Mesodermal cell (in vitro differentiated cells): Measurements from ENCODE around the gene MTG2.

Experiments used
- H3K27ac ChIP-seq: 2 replicates; pipeline ENCODE4 v1.7.0; 2013; ENCODE audit warnings: mild to moderate bottlenecking, low read depth, low read length, moderate library complexity; ENCODE audit not compliant: severe bottlenecking
- H3K36me3 ChIP-seq: 2 replicates; pipeline ENCODE4 v1.7.1; 2013; ENCODE audit warnings: mild to moderate bottlenecking, low read length, moderate library complexity; ENCODE audit not compliant: control insufficient read depth, insufficient read depth
- H3K4me1 ChIP-seq: one replicate; pipeline ENCODE4 v1.7.1; 2013; ENCODE audit warnings: mild to moderate bottlenecking, low read length; ENCODE audit not compliant: insufficient read depth, control insufficient read depth, poor library complexity, severe bottlenecking
- H3K4me3 ChIP-seq: 2 replicates; pipeline ENCODE4 v1.7.0; 2013; ENCODE audit warnings: low read length, control low read depth, mild to moderate bottlenecking; ENCODE audit not compliant: insufficient read depth, poor library complexity, severe bottlenecking; ENCODE audit errors: extremely low read depth
- H3K9me3 ChIP-seq: 2 replicates; pipeline ENCODE4 v1.7.1; 2013; ENCODE audit warnings: mild to moderate bottlenecking, low read length, moderate library complexity; ENCODE audit not compliant: control insufficient read depth
- WGBS, 2 experiments: methylation state at CpG; one replicate each; pipeline ENCODE4 v1.1.5; 2013; ENCODE audit warnings: missing lambda C conversion rate in 2 of 2; ENCODE audit not compliant: insufficient coverage in 2 of 2; 5-methylcytosine and 5-hydroxymethylcytosine counted together

The MTG2 gene

GRCh38 chr20:62186887-62187866, 4.3 kb downstream of the MTG2 start:
- no peak overlapping the region for H3K27ac ChIP-seq
- H3K36me3 ChIP-seq, result peaks cover 9% of the 10 kb centered on the region
- H3K4me3 ChIP-seq, result no peak overlapping the region
- H3K4me1 ChIP-seq, result peaks cover 15% of the 10 kb centered on the region
- 94 to 95% methylated on average over 7 to 10 of the region's 13 CpGs for WGBS, 2 experiments
- H3K9me3 ChIP-seq, result no peaks in the 10 kb centered on the region

- Histone ChIP-seq H3K4me1 (peaks cover 10% of the 10 kb centered on the region), H3K27ac (no peak overlapping the region), H3K4me3 (no peak overlapping the region), H3K9me3 (no peaks in the 10 kb centered on the region), H3K36me3 (peaks cover 30% of the 10 kb centered on the region)
- 89 to 96% methylated on average over 20 to 24 of the region's 25 CpGs for WGBS, 2 experiments
These were observed 8.0 kb downstream of the MTG2 start for GRCh38 chr20:62190639-62191411.

GRCh38 chr20:62191781-62192559, 9.1 kb downstream of the MTG2 start:
- Histone ChIP-seq H3K36me3 (peaks cover 37% of the 10 kb centered on the region), H3K27ac (no peak overlapping the region), H3K4me1 (peaks cover 10% of the 10 kb centered on the region), H3K4me3 (no peak overlapping the region), H3K9me3 (no peaks in the 10 kb centered on the region)
- 88 to 95% methylated on average over 12 to 13 of the region's 14 CpGs for WGBS, 2 experiments

GRCh38 chr20:62192635-62193034, 9.8 kb downstream of the MTG2 start:
- Histone ChIP-seq H3K36me3 (peaks cover 42% of the 10 kb centered on the region), H3K4me3 (no peak overlapping the region), H3K9me3 (no peaks in the 10 kb centered on the region), H3K27ac (no peak overlapping the region), H3K4me1 (peaks cover 3% of the 10 kb centered on the region)
- 89 to 95% methylated on average over 9 of the region's 10 CpGs for WGBS, 2 experiments

GRCh38 chr20:62193079-62194025, 10.5 kb downstream of the MTG2 start:
- Histone ChIP-seq H3K36me3 (peaks cover 49% of the 10 kb centered on the region), H3K4me1 (no peaks in the 10 kb centered on the region), H3K9me3 (no peaks in the 10 kb centered on the region), H3K4me3 (no peak overlapping the region), H3K27ac (no peak overlapping the region)
- WGBS, 2 experiments, result 93 to 94% methylated on average over 18 to 23 of the region's 29 CpGs

- Histone ChIP-seq H3K36me3 (peaks cover 56% of the 10 kb centered on the region), H3K4me1 (no peaks in the 10 kb centered on the region), H3K4me3 (no peak overlapping the region), H3K27ac (no peak overlapping the region), H3K9me3 (no peaks in the 10 kb centered on the region)
- 71 to 77% methylated on average over 1 to 5 of the region's 8 CpGs for WGBS, 2 experiments
These were observed 12.2 kb downstream of the MTG2 start for GRCh38 chr20:62195075-62195405.

- no peak overlapping the region for H3K4me3 ChIP-seq
- H3K27ac ChIP-seq, result no peak overlapping the region
- no peaks in the 10 kb centered on the region for H3K4me1 ChIP-seq
- H3K36me3 ChIP-seq, result peaks cover 63% of the 10 kb centered on the region
- 96 to 98% methylated on average over 10 of the region's 10 CpGs for WGBS, 2 experiments
- H3K9me3 ChIP-seq, result no peaks in the 10 kb centered on the region
These were observed 12.9 kb downstream of the MTG2 start for GRCh38 chr20:62195736-62196135.

- WGBS, 2 experiments, result 97 to 100% methylated on average over 4 to 8 of the region's 10 CpGs
- peaks cover 69% of the 10 kb centered on the region for H3K36me3 ChIP-seq
These were observed 13.5 kb downstream of the MTG2 start for GRCh38 chr20:62196286-62196685.

GRCh38 chr20:62197311-62197710, 14.5 kb downstream of the MTG2 start:
- H3K36me3 ChIP-seq, result peaks cover 78% of the 10 kb centered on the region
- WGBS, 2 experiments, result 89 to 100% methylated on average over 1 to 7 of the region's 9 CpGs

More at GRCh38 chr20:62196286-62196685, 13.5 kb downstream of the MTG2 start:
- Histone ChIP-seq H3K4me1 (no peaks in the 10 kb centered on the region), H3K9me3 (no peaks in the 10 kb centered on the region), H3K27ac (no peak overlapping the region), H3K4me3 (no peak overlapping the region)

More at GRCh38 chr20:62197311-62197710, 14.5 kb downstream of the MTG2 start:
- Histone ChIP-seq H3K4me1 (no peaks in the 10 kb centered on the region), H3K4me3 (no peak overlapping the region), H3K27ac (no peak overlapping the region), H3K9me3 (no peaks in the 10 kb centered on the region)
